RWPE2 (cell line): ENCODE measurements around the gene STK16.

Experiments
- ATAC-seq: fragments of 200-7000 bp; cut with Tn5 transposase; 3 replicates; pipeline ENCODE4 v1.9.1; 2021; ENCODE audit warnings: low read depth
- DNase-seq: peaks from one replicate; pipeline ENCODE4 v3.0.0-alpha.2; 2020; ENCODE audit warnings: low spot score
- H3K27ac ChIP-seq: fragments of 450-650 bp; 2 replicates; pipeline ENCODE4 v1.5.1; 2017; ENCODE audit warnings: mild to moderate bottlenecking; ENCODE audit not compliant: poor library complexity, severe bottlenecking
- H3K27me3 ChIP-seq: fragments of 250-450 bp; sonication (Bioruptor Pico); 2 replicates; pipeline ENCODE4 v1.5.1; 2021; ENCODE audit warnings: mild to moderate bottlenecking, moderate library complexity; ENCODE audit not compliant: insufficient read depth, poor library complexity, severe bottlenecking
- H3K36me3 ChIP-seq: fragments of 250-450 bp; sonication (Bioruptor Pico); 2 replicates; pipeline ENCODE4 v1.5.1; 2020; ENCODE audit warnings: low read depth, mild to moderate bottlenecking, moderate library complexity
- H3K4me1 ChIP-seq: fragments of 250-450 bp; sonication (Bioruptor Pico); 2 replicates; pipeline ENCODE4 v1.5.1; 2021; ENCODE audit warnings: mild to moderate bottlenecking, moderate library complexity; ENCODE audit not compliant: insufficient read depth, poor library complexity, severe bottlenecking
- H3K4me3 ChIP-seq: fragments of 250-450 bp; sonication (Bioruptor Pico); 2 replicates; pipeline ENCODE4 v1.5.1; 2021; ENCODE audit warnings: mild to moderate bottlenecking, moderate library complexity; ENCODE audit not compliant: severe bottlenecking
- H3K9me3 ChIP-seq: fragments of 250-450 bp; sonication (Bioruptor Pico); 2 replicates; pipeline ENCODE4 v1.5.1; 2021; ENCODE audit warnings: mild to moderate bottlenecking, moderate library complexity; ENCODE audit not compliant: severe bottlenecking
- TF ChIP-seq, protein P1 (sequence below): fragments of 450-650 bp; IDR thresholded peaks from one replicate; pipeline ENCODE4 v1.5.1; 2017; ENCODE audit warnings: mild to moderate bottlenecking, moderate library complexity; ENCODE audit not compliant: poor library complexity, severe bottlenecking

STK16 gene

DNA sequence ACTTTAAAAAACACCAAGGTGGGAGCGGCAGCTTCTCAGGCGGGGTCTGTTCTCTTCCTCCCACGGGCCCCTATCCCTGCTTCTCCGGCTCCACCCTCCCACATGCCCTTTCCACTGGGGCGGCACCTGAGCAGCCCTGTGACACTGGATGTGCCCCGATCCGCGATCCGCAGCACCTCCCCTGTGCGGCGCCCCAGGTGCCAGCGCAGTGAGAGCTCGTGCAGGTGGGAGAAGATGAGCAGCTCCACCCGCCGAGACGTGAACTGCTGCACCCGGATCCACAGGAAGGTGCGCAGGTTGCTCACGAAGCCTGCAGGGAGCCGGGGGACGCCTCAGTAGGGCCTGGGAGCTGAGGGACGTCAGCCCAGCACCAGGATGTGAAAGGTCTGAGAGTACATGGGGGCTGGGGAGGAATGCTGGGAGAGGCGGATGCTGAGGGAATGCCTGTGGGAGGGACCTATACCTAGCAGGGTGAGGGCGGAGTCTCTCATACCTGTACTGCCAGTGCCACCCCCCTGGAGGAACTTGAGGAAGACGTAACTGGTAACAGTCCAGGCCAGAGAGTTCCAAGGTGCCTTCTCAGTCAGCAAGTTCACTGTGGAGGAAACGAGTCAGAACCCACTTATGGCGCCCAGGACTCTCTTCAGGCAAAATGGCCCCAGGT, 29.3 kb upstream of the STK16 start:
- TF ChIP-seq, protein P1, sequence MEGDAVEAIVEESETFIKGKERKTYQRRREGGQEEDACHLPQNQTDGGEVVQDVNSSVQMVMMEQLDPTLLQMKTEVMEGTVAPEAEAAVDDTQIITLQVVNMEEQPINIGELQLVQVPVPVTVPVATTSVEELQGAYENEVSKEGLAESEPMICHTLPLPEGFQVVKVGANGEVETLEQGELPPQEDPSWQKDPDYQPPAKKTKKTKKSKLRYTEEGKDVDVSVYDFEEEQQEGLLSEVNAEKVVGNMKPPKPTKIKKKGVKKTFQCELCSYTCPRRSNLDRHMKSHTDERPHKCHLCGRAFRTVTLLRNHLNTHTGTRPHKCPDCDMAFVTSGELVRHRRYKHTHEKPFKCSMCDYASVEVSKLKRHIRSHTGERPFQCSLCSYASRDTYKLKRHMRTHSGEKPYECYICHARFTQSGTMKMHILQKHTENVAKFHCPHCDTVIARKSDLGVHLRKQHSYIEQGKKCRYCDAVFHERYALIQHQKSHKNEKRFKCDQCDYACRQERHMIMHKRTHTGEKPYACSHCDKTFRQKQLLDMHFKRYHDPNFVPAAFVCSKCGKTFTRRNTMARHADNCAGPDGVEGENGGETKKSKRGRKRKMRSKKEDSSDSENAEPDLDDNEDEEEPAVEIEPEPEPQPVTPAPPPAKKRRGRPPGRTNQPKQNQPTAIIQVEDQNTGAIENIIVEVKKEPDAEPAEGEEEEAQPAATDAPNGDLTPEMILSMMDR: no peak
- ATAC-seq (no peak), DNase-seq (no peak)
- Histone ChIP-seq H3K36me3 (peaks cover 49% of the 10 kb centered on the region), H3K27me3 (no peaks in the 10 kb centered on the region), H3K4me3 (no peak overlapping the region), H3K27ac (no peak overlapping the region), H3K4me1 (peaks cover 4% of the 10 kb centered on the region), H3K9me3 (no peaks in the 10 kb centered on the region)

DNA sequence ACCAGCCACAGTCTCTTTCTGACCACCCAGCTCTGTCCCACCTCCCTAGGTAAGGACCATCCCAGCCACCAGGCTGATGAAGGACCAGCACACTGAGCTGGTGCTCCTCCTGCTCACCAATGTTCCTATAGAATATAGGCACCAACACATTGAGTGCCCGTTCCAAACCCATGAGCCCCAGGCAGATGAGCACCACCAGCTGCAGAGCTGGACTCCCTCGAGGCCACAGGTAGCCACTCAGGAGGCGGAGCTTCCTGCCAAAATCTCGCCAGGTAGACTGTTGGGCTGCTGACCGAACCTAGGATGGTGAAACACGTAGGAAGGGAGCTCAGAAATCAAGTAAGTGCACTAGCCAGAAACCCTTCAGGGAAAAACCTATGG, 28.8 kb upstream of the STK16 start:
- TF ChIP-seq, protein P1: no peak
- no peak overlapping the region for H3K27ac ChIP-seq

DNA sequence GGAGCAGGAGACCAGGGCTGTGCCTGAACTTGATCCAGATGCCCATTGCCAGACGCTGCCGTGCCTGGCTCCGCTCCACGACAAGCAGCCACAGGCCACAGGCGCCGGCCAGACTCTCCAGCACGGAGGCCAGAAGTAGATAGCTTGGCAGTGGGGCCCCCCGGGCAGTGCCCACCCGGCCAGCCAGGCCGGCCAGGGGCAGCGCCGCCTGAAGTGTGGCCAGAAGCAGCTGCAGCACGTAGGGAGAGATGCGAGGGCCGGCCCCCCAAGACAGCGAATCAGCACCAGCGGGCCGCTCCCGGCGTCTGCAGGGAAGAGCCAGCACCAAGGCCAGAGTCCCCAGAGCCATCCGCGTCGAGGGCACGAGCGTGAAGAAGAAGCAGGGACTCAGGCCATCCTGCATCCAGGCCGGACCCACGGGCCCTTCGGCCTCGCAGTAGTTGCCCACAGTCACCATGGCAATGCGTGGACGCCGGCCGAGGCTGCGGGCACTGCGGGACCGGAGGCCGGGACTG, 27.0 kb upstream of the STK16 start:
- TF ChIP-seq, protein P1: no peak
- H3K36me3 ChIP-seq: peaks cover 45% of the 10 kb centered on the region
- DNase-seq (no peak), ATAC-seq (peak; percentile 72)
- H3K27me3 ChIP-seq: no peaks in the 10 kb centered on the region
- H3K27ac ChIP-seq: peak overlapping the region; percentile 91
- H3K9me3 ChIP-seq: no peaks in the 10 kb centered on the region
- H3K4me1 ChIP-seq: peaks cover 4% of the 10 kb centered on the region
- peak overlapping the region; percentile 43 for H3K4me3 ChIP-seq

More for the DNA sequence above, 28.8 kb upstream of the STK16 start:
- H3K27me3 ChIP-seq: no peaks in the 10 kb centered on the region
- H3K9me3 ChIP-seq: no peaks in the 10 kb centered on the region
- ATAC-seq (no peak), DNase-seq (no peak)
- H3K4me1 ChIP-seq: peaks cover 4% of the 10 kb centered on the region
- H3K36me3 ChIP-seq: peaks cover 54% of the 10 kb centered on the region
- no peak overlapping the region for H3K4me3 ChIP-seq

DNA sequence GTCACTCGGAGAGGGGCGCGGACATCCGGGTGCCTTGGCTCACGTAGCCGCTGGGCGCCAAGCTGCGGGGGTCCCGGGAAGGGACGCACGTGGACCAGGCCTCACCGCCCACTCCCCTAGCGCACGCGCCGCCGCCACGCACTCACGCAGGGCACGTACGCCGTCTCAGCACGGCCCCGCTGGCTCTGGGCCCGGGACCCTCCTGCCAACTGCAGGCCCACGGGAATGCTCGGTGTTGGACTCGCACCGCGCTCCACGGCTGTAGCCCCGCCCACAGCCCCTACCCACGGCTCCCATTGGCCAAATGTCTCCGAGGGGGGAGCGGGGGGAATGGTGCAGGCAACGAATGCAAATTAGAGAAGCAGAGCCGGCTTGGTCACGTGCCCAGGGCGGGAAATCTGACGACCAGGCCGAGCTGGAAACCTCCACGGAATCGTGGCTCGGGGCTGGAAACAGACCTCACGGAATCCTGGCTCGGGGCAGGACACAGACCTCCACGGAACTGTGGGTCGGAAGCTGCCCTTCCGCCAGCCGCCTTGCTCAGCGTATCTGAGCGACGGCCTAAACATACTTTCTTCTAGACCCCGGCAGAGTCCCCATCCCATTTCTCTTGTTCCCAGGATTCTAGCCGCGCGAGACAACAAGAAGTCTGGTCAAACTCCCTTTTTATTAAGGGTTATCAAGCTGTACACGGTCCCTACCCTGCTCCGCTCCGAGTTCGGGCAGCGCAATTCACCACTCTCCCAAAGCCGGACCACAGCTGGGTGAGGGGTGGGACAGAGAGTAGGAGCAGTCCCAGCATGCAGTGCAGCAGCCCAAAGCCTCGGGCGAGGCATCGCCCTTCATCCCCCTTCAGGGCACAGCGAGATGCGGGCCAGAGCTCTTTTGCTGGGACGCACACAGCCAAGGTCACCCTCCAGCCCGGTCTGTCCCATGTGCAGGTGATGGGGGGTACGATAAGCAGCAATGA, 26.3 kb upstream of the STK16 start, which contains the start of gene ABCB6:
TSS of gene ABCB6 (minus strand) at position 227 of the 970 bp plus-strand sequence. CDS start 285 bp downstream, outside the sequence.
- no peaks in the 10 kb centered on the region for H3K27me3 ChIP-seq
- DNase-seq: peak; percentile 95
- ATAC-seq: peak; percentile 66
- peaks cover 45% of the 10 kb centered on the region for H3K36me3 ChIP-seq
- TF ChIP-seq, protein P1: no peak
- peaks cover 4% of the 10 kb centered on the region for H3K4me1 ChIP-seq
- H3K4me3 ChIP-seq: peak within 1 kb of the TSS; percentile 43
- peak within 1 kb of the TSS; percentile 91 for H3K27ac ChIP-seq
- no peaks in the 10 kb centered on the region for H3K9me3 ChIP-seq
